ENCODE data around the gene NQO1.

Gene NQO1

GRCh38 chr16:69761983-69762813 lies 35.8 kb upstream of the NQO1 start, which contains the start of gene WWP2 (continued):
- TF ChIP-seq HIC1 (tag by site-specific recombination; IDR thresholded peaks at IDR 0.05) (peak; percentile 42; the same call in 1 of the 2 replicates), GLIS1 (tag by site-specific recombination; IDR thresholded peaks at IDR 0.05) (peak; percentile 61), ZNF335 (tag by site-specific recombination; conservative IDR thresholded peaks at IDR 0.05) (peak; percentile 90), ZNF561 (tag by site-specific recombination; IDR thresholded peaks at IDR 0.05; ENCODE audit: borderline replicate concordance) (0 out of 2 replicates have a peak, but pooled peaks have one; percentile 34), ZNF580 (tag by site-specific recombination; IDR thresholded peaks at IDR 0.05) (peak; percentile 38; the same call in 1 of the 2 replicates), ZNF776 (tag by site-specific recombination; IDR thresholded peaks at IDR 0.05; ENCODE audit: borderline replicate concordance) (no peak), ZSCAN16 (tag by site-specific recombination; IDR thresholded peaks at IDR 0.05) (no peak), ZSCAN30 (tag by site-specific recombination; IDR thresholded peaks at IDR 0.05) (peak; percentile 26; the same call in 1 of the 2 replicates), ZNF138 (tag by site-specific recombination; IDR thresholded peaks at IDR 0.05; ENCODE audit: borderline replicate concordance) (no peak), GLI2 (tag by site-specific recombination; IDR thresholded peaks at IDR 0.05; ENCODE audit: borderline replicate concordance, low read depth) (no peak), ZEB2 (tag by site-specific recombination; IDR thresholded peaks at IDR 0.05) (peak; percentile 43; the same call in 1 of the 2 replicates), AEBP2 (tag by site-specific recombination; IDR thresholded peaks at IDR 0.05; ENCODE audit: borderline replicate concordance) (no peak), ZBTB10 (tag by site-specific recombination; IDR thresholded peaks at IDR 0.05) (peak; percentile 51; the same call in 1 of the 2 replicates), ZNF704 (tag by site-specific recombination; IDR thresholded peaks at IDR 0.05) (no peak), ZBTB1 (tag by site-specific recombination; IDR thresholded peaks at IDR 0.05) (no peak), KLF16 (tag by site-specific recombination; IDR thresholded peaks at IDR 0.05) (peak; percentile 76; the same call in 1 of the 2 replicates), ZNF398 (tag by site-specific recombination; IDR thresholded peaks at IDR 0.05) (peak; percentile 83), ZNF155 (tag by site-specific recombination; IDR thresholded peaks at IDR 0.05) (no peak), ZBTB8A (tag by site-specific recombination; IDR thresholded peaks at IDR 0.05) (peak; percentile 69), ZNF629 (tag by site-specific recombination; IDR thresholded peaks at IDR 0.05) (no peak), ZNF223 (tag by site-specific recombination; IDR thresholded peaks at IDR 0.05) (peak; percentile 99), ZBTB48 (tag by site-specific recombination; IDR thresholded peaks at IDR 0.05) (peak; percentile 93), ZNF211 (tag by site-specific recombination; IDR thresholded peaks at IDR 0.05; ENCODE audit: low read depth) (no peak), ZSCAN5A (tag by site-specific recombination; IDR thresholded peaks at IDR 0.05) (peak; percentile 75; the same call in 1 of the 2 replicates), ZNF174 (tag by site-specific recombination; IDR thresholded peaks at IDR 0.05) (0 out of 2 replicates have a peak, but pooled peaks have one; percentile 21), SP2 (tag by site-specific recombination; IDR thresholded peaks at IDR 0.05) (peak; percentile 36), ZXDB (tag by site-specific recombination; IDR thresholded peaks at IDR 0.05) (peak; percentile 37)

Measured in HEK293 (cell line).